Measurements from ENCODE around the gene EYA4.

EYA4 gene, protein sequence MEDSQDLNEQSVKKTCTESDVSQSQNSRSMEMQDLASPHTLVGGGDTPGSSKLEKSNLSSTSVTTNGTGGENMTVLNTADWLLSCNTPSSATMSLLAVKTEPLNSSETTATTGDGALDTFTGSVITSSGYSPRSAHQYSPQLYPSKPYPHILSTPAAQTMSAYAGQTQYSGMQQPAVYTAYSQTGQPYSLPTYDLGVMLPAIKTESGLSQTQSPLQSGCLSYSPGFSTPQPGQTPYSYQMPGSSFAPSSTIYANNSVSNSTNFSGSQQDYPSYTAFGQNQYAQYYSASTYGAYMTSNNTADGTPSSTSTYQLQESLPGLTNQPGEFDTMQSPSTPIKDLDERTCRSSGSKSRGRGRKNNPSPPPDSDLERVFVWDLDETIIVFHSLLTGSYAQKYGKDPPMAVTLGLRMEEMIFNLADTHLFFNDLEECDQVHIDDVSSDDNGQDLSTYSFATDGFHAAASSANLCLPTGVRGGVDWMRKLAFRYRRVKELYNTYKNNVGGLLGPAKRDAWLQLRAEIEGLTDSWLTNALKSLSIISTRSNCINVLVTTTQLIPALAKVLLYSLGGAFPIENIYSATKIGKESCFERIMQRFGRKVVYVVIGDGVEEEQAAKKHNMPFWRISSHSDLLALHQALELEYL

DNA sequence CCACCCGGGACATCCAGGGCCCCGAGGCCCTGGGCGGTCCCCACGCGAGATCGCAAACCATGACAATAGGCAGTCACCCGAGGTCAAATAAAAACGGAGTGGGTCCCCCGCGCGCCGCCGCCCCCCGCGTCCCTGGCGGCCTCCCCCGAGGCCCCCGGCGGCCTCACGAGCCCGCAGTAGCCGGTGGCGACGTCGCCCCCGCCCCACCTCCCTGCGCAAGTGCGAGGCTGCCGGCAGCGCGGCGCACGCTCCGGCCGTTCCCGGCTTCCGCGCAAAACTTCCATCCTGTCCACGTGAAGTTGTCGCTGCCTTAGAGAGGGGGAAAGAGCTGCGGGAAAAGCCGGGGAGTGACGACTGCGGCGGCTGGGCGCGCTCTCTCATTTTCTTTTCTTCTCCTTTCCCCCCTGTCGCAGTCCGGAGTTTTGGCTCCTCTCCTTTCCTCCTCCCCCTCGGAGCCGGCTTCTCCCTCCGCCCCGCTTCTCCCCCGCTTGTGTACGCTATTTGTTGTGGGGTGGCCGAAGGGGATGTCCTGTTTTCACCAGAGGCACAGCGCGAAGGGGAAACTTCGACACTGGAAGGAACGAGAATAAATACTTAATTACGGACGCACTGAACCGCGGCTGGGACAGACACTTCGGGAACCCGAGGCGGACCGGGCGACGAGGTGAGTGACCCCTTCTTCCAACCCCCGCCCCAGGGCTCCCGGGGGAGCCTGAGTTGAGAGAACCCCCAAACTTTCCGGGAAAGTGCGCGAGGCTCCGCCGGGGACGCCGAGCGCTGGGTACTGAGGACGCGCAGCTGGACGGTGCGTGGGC lies at the start of gene EYA4:
Gene EYA4, plus strand, starts transcription at position 272 of the 815 bp plus-strand sequence. CDS start 33,424 bp downstream, outside the sequence.
- DNase-seq (ENCODE audit: low read depth in 2 of 3, low spot score in 2 of 3), result no peak

DNA sequence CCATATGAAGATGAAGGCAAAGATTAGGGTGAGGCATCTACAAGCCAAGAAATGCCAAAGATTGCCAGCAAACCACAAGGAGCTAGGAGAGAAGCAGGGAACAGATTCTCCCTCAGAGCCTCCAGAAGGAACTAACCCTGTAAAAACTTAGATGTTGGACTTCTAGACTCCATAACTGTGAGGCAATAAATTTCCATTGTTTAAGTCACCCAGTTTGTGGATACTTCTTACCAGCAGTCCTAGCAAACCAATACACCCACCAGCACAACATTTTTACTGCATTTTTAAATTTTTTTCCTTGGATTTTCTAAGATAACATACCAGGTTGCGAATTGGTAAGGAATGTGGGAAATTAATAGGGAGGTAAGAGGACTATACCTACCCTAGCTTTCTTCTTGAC lies 47.8 kb upstream of the EYA4 start:
- no peak for DNase-seq (ENCODE audit: low read depth in 2 of 3, low spot score in 2 of 3)

DNA sequence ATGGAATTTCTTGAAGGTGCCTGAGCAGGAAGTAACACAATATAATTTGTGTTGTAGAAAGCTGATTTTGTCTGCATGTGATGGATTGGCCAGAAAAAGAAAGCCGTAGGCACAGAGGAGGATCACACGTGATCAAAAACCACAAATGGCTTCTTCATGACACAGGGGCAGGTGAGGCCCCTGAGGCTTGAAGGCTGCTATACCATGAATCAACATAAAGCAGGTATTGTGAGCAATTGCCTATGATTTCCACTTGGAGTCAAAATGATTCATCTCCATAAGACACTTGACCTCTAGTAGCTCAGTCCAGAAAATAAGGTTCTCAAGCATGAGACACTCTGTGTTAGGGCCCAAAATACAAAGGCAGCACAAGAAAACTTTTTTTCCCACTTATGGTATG lies 42.4 kb upstream of the EYA4 start:
- DNase-seq (ENCODE audit: low read depth in 2 of 3, low spot score in 2 of 3), result no peak

DNA sequence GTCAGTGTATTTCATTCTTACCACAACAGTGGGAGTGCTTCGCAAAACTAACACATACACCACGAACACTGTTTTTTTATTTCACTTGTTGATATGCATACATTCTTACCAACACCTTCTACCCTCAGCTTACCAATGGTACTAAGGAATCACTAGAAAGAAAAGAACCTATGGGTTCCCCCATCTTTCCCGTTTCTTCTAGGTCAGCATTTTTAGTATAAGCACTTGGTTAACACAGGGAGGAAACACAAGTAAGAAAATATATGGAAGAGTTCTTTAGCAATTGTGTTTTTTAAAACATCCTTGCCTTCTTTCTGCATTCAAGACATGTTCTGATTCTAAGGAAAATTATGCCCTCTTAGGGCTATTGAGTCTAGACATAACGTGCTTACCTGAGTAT lies 39.9 kb upstream of the EYA4 start:
- DNase-seq (ENCODE audit: low read depth in 2 of 3, low spot score in 2 of 3), result no peak

DNA sequence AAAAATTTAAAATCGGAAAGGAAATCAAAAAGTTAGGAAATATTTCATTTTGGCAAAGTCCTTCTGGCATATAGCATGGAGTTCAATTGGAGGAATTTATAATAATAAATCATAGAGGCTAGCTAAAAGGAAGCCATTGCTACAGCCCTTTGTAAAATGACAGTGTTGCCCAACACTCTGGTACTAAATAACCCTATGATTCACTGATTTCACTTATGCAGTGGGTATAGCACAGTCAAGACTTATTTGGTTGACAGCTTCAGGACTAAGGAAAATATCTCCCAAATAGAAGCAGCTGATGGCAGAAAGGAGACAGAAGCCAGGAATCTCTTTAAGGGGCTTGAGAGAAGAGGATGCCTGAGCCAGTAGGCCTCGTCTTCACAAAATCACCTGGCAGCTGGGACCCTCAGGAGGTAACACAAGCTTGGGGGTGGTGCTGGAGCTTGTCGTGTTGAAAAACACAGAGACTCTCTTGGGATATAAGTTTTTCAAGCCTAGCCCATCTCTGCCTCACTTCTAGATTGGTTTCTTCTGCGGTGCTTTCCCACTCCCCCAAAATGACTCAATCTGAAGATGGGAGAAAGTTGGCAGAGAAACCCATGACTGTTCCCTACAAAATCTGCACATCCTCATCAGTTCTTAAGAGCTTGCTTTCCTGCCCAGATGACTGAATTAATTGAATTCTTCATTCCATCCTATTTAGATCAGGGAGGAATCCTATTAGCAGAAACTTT lies 38.4 kb upstream of the EYA4 start:
- no peak for DNase-seq (ENCODE audit: low read depth in 2 of 3, low spot score in 2 of 3)

DNA sequence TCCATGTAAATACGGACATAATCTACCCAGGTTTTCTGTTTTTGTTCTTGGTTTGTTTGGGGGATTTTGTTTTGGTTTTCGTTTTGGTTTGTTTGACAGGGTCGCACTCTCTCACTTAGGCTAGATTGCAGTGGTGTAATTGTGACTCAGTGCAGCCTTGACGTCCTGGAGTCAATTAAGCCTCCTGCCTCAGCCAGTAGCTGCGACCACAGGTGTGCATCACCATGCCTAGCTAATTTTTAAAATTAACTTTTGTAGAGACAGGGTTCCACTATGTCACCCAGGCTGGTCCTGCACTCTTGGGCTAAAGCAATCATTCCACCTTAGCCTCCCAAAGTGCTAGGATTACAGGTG lies 37.8 kb upstream of the EYA4 start:
- no peak for DNase-seq (ENCODE audit: low read depth in 2 of 3, low spot score in 2 of 3)

DNA sequence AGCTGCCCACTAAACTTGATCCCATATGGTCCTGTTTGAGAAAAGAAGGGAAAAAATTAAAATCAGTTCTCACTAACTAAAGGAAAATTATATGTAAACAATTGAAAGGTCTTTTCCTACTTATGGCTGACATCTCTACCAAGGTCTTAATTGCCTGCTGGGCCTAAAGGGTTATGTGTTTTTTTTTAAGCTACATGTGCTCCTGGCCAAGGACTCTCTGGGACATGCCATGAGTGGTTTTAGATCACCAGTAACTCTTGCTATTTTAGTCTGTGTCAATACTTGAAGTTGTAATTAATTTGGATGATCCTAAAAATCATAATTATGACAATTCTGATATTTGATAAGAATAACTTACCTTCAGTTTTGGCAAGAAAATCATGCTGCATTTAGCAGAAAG lies 35.9 kb upstream of the EYA4 start:
- no peak for DNase-seq (ENCODE audit: low read depth in 2 of 3, low spot score in 2 of 3)

DNA sequence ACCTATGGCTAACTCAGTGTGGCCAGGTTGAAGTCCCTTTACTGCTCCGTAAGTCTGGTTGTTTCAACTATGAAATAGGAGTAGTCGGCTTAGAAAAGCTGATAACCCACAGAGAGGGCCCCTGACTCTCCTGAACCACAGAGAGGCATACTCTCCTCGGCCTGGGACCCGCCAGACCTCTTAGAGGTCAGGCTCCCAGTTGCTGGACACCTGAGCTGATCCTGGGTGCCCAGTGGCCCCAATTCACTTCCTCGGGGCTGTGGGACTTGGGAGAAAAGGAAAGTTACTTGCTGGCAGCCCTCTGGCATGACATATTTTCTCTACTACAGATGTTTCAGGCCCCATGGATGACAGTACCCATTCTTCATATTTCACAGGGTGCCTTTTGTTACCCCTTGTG lies 34.2 kb upstream of the EYA4 start:
- DNase-seq (ENCODE audit: low read depth in 2 of 3, low spot score in 2 of 3), result no peak

DNA sequence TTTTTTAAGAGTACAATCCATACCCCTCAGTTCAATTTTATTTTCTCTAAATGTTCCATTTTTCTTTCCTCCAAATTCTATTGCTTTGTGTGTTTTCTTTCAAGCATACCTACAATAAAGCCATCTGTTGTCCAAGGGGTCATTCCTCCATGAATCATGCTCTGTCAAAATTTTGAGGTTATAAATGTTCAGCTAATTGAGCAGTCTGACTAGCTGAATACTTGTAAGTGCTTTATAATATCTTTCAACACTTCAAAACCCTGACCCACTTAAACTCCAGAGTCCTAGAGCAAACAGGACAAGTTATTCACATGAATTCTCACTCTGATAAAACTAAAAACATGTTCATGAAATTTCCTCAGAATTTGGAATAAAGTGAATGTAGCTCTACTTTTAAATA lies 33.4 kb upstream of the EYA4 start:
- DNase-seq (ENCODE audit: low read depth in 2 of 3, low spot score in 2 of 3), result no peak

DNA sequence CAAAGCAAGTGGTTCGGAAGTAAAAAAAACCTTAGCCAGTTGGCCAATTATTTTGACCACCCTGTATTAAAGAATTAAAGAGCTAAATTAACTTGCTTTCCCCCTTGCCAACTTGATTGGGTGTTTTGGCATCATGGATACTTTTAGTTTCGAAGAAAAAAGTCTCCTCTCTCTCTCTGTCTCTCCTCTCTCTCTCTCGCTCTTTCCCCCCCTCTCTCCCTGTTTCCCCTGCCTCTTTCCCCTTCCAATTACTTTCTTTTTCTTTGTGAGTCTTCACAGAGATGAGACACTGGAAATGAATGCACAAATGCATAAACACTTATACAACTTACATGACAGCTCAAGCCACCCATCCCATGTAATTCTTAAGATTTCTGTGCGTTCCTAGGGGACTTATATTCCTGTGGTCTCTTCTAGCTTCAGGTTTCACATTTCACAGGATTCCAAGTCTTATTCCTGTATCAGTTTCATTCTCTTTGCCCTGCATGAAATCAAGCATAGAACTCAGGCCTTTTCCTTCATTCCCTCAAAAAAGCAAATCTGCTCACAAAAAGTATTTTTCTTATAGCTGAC lies 32.9 kb upstream of the EYA4 start:
- DNase-seq (ENCODE audit: low read depth in 2 of 3, low spot score in 2 of 3), result no peak

DNA sequence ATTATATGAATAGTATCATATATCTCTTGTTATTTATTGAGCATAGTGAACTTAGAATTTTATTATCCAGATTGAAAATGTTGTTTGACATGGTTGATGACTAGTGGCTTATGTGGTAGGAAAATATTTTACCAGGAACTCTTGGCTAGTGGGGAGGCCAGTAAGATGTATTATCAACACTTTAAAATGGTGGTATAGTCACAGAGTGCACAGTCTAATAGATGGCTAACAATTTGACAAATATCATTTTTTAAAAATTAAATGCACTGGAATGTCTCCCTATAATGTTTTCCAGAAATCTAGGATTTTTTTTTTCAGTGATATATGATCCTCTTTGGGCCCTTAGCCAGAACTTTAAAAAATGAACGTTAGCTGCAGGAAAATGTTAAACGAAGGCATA lies 26.9 kb upstream of the EYA4 start:
- no peak for DNase-seq (ENCODE audit: low read depth in 2 of 3, low spot score in 2 of 3)

DNA sequence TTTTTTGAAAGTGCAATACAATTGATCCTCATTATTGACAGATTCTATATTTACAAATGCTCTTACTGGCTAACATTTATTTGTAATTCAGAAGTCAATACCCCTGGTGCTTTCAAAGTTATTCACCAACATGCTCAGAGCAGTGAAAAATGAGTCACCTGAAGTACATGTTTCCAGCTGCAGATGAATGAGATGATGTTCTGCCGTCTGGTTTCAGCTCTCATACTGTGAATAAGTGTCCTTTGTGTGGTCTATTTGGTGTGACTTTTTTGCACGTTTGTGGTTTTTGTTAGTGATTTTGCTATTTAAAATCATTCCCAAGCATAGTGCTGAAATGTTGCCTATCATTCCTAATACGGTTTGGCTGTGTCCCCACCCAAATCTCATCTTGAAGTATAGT lies 22.3 kb upstream of the EYA4 start:
- no peak for DNase-seq (ENCODE audit: low read depth in 2 of 3, low spot score in 2 of 3)

DNA sequence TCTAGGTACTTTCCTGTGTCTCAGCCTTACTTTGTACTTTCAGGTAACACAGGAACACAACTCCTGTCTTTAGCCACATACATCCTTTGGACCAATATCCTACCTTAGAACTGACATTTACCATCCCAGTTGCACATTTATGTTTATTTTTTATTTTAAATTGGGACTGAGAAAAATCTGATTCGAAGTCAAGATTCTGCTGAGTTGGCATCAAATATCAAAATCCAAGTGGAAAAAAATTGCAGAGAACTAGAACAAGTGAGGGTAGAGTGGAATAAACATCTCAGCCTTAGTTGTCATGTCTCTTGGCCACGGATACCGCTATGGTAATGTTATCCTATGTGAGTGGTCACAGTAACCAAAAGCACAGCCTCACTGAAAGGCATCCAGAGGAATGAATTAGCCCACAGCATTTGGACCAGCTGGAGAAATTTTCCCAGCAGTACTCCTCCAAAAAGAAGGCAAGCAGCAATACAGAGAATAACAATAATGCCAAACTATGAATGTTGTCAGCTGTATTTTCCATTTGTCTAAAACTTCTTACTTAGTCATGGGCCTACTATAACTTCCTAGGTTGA lies 17.6 kb upstream of the EYA4 start:
- no peak for DNase-seq (ENCODE audit: low read depth in 2 of 3, low spot score in 2 of 3)

DNA sequence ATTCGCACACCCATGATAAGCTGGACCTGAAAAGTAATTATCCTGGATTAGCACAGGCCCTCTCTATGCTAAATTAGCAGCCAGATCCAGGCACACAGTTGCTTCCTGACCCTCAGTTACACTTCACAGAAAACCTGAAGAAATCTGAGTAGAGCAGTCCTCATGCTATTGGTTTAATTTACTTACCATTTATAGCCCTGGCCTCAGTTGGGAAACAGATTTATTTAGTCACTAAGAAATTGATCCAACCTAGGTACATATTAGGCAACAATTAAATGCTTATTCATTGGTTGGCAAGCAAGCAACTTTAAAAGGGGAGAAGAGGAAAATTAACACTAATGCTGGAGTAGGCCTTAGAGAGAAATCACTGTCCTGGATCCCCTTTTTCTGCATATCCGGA lies 15.6 kb upstream of the EYA4 start:
- DNase-seq (ENCODE audit: low read depth in 2 of 3, low spot score in 2 of 3), result no peak

DNA sequence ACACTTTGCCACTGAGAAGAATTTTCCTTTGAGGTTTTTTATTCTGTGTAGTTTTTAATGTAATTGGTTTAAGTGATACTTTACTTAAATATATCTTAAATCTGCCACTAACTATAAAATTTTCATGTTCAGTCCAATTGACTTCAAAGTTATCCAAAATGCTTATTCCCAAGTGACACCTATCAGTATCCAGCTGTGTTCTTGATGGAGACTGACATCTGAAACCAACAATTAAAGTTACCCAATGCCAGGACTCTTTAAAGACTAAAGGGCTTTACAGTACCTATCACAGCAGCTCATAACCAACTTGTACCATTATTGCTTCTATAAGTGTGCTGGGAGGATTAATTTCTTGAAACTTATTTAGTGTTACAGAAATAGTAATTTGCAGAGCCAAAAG lies 13.8 kb upstream of the EYA4 start:
- DNase-seq (ENCODE audit: low read depth in 2 of 3, low spot score in 2 of 3), result no peak

DNA sequence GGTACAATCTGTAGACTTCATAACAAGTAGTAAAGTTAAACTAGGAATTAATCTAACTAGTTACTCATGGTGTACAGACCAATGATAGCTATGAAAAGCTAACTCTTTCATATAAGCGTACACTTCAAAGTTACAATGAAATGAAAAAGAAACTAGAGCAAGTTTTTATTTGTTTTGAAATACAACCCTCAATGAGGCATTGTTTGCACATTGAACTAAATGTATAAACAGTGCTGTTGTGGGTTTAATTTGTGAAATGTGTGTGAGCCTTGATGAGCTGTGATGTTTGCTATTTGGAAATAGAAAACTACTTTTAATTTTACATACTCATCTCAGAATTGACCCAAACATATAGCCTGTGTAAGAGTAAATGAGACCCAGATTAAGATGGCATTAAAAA lies 11.1 kb upstream of the EYA4 start:
- DNase-seq (ENCODE audit: low read depth in 2 of 3, low spot score in 2 of 3), result no peak

DNA sequence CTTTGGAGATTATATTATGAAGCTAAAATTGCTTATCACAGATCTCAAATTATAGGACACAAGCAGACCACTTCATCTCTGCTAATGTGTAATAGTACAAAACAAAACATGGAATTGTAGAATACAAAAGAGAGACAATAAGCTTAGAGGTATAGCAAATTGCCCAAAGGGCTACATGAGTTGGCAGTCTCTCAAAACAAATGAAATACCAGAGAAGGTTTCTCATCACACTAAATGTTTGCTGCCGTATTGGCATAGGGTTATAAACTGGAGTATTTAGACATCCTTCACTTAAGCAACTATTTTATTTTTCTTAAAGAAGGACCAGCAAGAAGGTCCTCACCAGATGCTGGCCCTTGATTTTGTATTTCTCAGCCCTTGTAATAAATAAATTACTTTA lies 5.9 kb upstream of the EYA4 start:
- no peak for DNase-seq (ENCODE audit: low read depth in 2 of 3, low spot score in 2 of 3)

DNA sequence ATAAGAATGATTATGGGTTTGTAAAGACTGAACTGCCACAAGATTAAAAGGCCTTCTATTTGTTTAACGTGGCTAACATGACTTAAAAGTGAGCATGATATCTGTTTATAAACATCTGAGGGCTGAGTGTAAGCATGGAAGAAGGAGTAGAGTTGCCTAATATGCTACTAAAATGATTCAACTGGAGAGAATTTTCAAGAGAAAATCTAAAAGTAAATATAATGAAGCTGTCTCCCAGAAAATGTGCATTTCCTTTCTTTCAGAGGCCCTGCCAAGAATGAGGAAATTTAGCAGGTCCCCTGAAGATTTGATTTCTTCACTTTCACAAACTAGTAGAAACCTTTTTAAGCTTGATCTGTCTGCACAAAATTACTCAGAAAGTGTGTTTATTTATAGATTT lies 4.2 kb upstream of the EYA4 start:
- no peak for DNase-seq (ENCODE audit: low read depth in 2 of 3, low spot score in 2 of 3)

DNA sequence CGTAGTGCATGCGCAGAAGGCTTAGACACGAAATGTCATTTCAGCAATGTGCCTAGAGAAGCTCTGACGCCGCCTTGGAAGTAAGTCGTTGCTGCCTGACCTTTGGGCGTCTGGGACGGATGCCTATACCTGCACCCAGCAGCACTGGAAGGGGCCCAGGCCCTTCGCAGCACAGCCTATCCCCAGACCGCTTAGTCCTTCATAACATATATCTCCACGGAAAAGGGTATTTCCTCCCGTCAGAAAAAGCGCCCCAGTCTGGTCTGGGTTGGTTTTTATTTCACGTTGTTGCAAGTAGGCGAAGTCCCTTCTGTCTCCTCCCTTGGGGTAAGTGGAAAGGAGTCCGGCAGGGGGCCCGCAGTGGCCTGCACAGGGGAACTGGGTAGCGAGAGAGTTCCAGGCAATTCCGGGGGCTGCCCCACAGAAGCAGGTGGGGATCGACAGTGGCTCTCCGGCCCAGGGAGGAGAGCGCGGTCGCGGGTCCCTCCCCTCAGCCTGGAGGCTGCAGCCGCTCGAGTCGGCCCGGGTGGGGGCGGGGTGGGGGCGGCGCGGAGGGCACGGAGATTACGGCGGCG lies 559 bp upstream of the EYA4 start:
- no peak for DNase-seq (ENCODE audit: low read depth in 2 of 3, low spot score in 2 of 3)

DNA sequence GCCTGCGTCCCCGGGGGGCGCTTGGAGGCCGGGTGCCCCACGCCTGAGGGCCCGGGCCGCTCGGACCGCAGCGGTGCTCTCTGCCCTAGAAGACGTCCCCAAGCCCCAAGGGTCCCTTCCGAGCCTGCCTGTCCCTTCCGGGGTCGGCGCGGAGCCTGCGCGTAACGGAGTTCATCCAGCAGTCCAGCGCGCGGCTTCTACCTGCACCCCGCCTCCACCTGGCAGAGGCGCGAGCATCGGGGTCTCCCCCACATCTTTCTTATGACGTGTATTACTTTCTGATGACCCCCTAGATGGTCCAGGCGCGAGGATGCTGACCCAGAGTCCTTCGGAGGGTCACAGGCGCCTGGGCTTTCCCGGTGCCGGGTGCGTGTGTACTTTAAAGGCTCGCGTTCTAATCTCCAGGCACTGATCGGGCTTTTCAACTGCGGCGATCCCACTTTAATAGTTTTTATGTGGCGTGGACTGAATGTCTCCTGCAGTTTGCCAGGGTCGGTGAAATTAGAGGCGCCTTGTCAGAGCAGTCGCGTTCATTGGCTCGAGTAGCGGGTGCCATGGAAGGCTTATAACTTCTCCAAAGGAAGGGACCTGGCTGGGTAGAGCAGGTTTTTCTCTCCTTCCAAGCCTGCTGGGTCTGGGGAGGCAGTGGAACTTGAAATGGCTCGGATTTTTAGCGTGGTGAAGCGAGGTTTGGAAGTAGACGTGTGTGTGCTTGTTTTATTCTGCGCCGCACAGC lies 912 bp downstream of the EYA4 start:
- DNase-seq (ENCODE audit: low read depth in 2 of 3, low spot score in 2 of 3), result no peak

Measured in activated CD8-positive, alpha-beta memory T cell treated with anti-CD3 and anti-CD28 coated beads for 48 hours (primary cell).